Activated CD4-positive, alpha-beta T cell treated with anti-CD3 and anti-CD28 coated beads, Interleukin-2, amount 10 ng/mL, durations not matched to agents 24 days and 14 days (primary cell): ENCODE measurements around the gene PKP1. TPM values are rescaled to one million over a fixed set of nuclear protein-coding genes. Genes with fewer than 3 reads are reported as not detected.

ENCODE experiments used
- DNase-seq: peaks from one replicate; pipeline ENCODE4 v3.0.0; 2022
- H3K27ac Mint-ChIP-seq: one replicate; pipeline ENCODE4 v1.8.0; 2022; ENCODE audit warnings: mild to moderate bottlenecking, mixed read lengths
- H3K27me3 Mint-ChIP-seq: one replicate; pipeline ENCODE4 v1.8.0; 2022; ENCODE audit warnings: mixed read lengths
- H3K36me3 Mint-ChIP-seq: one replicate; pipeline ENCODE4 v1.8.0; 2022; ENCODE audit warnings: low read depth, mild to moderate bottlenecking, mixed read lengths
- H3K4me1 Mint-ChIP-seq: one replicate; pipeline ENCODE4 v1.8.0; 2021; ENCODE audit warnings: mixed read lengths
- H3K4me3 Mint-ChIP-seq: one replicate; pipeline ENCODE4 v1.8.0; 2022; ENCODE audit warnings: mild to moderate bottlenecking, moderate library complexity, mixed read lengths
- H3K9me3 Mint-ChIP-seq: one replicate; pipeline ENCODE4 v1.8.0; 2021; ENCODE audit warnings: mixed read lengths
- intact Hi-C: fragments of 100-400 bp; cut with micrococcal nuclease; formaldehyde crosslinking; loops from one replicate; pipeline ENCODE4 v1.15.1; 2023
- total RNA-seq: library from RNA; stranded (reverse); gene quantifications from 2 replicates; pipeline ENCODE4 v1.2.3, GENCODE V29; 2022

Gene PKP1
- total RNA-seq, 1 donor from 2014 or later, result not detected

DNA sequence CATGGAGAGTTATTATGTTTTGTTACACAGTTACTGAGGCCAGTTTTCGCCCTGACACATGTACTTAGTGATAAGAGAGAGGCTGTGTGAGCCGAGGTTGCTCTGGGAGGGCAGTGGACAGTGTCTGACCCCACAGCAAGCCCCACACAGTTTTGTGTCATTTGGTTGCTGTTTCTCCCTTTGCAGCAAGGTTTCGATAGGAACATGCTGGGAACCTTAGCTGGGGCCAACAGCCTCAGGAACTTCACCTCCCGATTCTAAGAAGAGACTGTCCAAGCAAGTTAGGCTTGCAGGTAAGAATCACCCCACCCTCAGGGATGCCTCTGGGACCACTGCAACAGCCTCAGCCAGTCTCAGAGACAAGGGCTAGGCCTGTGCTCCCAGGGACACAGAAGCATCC is 45.3 kb downstream of the PKP1 start:
- H3K27me3 Mint-ChIP-seq, result peaks cover 7% of the 10 kb centered on the region
- intact Hi-C loops, result no loop called here
- DNase-seq, result no peak

GRCh38 chr1:201329286-201329685 is 46.0 kb downstream of the PKP1 start:
- Mint-ChIP-seq H3K9me3 (no peaks in the 10 kb centered on the region), H3K4me3 (no peak overlapping the region), H3K4me1 (no peaks in the 10 kb centered on the region), H3K27me3 (peaks cover 7% of the 10 kb centered on the region), H3K27ac (no peak overlapping the region), H3K36me3 (no peaks in the 10 kb centered on the region)
- intact Hi-C loops, result no loop called here
- no peak for DNase-seq

More for the DNA sequence above, 45.3 kb downstream of the PKP1 start:
- Mint-ChIP-seq H3K27ac (no peak overlapping the region), H3K4me3 (no peak overlapping the region), H3K36me3 (no peaks in the 10 kb centered on the region), H3K9me3 (no peaks in the 10 kb centered on the region), H3K4me1 (no peaks in the 10 kb centered on the region)

GRCh38 chr1:201329801-201330200 is 46.5 kb downstream of the PKP1 start:
- intact Hi-C loops, result no loop called here
- no peaks in the 10 kb centered on the region for H3K4me1 Mint-ChIP-seq
- no peaks in the 10 kb centered on the region for H3K36me3 Mint-ChIP-seq
- peaks cover 8% of the 10 kb centered on the region for H3K27me3 Mint-ChIP-seq
- H3K27ac Mint-ChIP-seq, result no peak overlapping the region
- H3K9me3 Mint-ChIP-seq, result no peaks in the 10 kb centered on the region
- no peak for DNase-seq
- H3K4me3 Mint-ChIP-seq, result no peak overlapping the region

DNA sequence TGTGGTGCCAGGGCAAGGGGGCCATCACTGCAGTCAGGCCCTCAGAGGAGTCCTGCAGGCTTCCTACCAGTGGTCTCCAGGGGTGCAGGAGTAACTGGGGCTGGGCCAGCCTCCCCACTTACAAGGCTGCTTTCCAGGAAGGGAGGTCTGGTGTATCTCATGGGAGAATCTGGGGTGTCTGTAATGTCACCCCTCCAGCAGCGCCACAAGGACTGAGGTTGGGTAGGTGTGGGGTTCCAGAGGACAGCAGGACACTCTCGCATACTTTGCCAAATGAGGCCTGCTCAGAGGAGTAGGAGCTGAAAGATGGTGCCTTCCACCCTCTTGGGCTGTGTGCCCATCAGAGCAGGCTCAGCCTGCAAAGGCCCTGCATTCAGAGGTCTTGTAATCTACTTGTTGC is 47.2 kb downstream of the PKP1 start:
- no peak overlapping the region for H3K27ac Mint-ChIP-seq
- no peaks in the 10 kb centered on the region for H3K9me3 Mint-ChIP-seq
- no peak for DNase-seq
- no peaks in the 10 kb centered on the region for H3K4me1 Mint-ChIP-seq
- intact Hi-C loops, result no loop called here
- no peak overlapping the region for H3K4me3 Mint-ChIP-seq
- H3K27me3 Mint-ChIP-seq, result peaks cover 10% of the 10 kb centered on the region
- H3K36me3 Mint-ChIP-seq, result no peaks in the 10 kb centered on the region

- no peak for DNase-seq
- H3K27ac Mint-ChIP-seq, result no peak overlapping the region
- H3K9me3 Mint-ChIP-seq, result no peaks in the 10 kb centered on the region
- H3K27me3 Mint-ChIP-seq, result peaks cover 10% of the 10 kb centered on the region
- H3K4me1 Mint-ChIP-seq, result no peaks in the 10 kb centered on the region
- H3K36me3 Mint-ChIP-seq, result no peaks in the 10 kb centered on the region
- intact Hi-C loops, result no loop called here
- no peak overlapping the region for H3K4me3 Mint-ChIP-seq
Observed at GRCh38 chr1:201331166-201331565, 47.9 kb downstream of the PKP1 start.

DNA sequence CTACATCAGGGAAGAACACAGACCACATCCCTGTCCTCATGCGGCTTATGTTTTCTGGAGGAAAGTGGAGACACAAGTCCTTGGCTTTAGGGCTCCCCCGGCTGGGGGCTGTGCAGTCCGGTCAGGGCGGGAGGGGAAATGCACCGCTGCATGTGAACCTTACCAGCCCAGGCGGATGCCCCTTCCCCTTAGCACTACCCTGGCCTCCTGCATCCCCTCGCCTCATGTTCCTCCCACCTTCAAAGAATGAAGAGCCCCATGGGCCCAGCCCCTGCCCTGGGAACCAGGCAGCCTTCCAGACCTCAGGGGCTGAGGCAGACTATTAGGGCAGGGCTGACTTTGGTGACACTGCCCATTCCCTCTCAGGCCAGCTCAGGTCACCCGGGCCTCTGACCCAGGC is 48.7 kb downstream of the PKP1 start:
- Mint-ChIP-seq H3K36me3 (no peaks in the 10 kb centered on the region), H3K4me3 (no peak overlapping the region), H3K27ac (no peak overlapping the region), H3K27me3 (peaks cover 6% of the 10 kb centered on the region), H3K4me1 (no peaks in the 10 kb centered on the region), H3K9me3 (no peaks in the 10 kb centered on the region)
- no peak for DNase-seq
- intact Hi-C loops, result no loop called here

DNA sequence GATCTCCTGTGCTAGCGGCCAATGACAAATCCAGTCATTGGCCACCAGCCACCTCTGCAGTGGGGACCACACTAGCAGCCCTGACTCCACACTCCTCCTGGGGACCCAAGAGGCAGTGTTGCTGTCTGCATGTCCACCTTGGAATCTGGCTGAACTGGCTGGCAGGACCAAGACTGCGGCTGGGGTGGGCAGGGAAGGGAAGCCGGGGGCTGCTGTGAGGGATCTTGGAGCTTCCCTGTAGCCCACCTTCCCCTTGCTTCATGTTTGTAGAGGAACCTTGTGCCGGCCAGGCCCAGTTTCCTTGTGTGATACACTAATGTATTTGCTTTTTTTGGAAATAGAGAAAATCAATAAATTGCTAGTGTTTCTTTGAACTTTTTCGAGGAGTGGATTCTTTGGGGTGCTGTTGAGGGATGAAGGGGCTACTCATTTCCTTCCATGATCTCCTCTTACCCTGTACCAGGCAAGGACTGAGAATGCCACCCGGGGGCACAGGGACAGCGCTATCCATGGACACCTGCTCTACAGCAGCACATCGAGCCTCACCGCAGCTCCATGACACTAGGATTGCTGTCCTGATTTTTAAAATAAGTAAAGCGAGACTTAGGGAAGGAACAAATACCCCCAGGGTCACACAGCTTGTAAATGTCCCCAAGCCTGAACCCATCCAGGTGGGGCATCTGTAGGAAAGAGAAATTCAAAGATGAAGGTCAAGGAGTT is 49.5 kb downstream of the PKP1 start:
- intact Hi-C loops, result no loop called here
- no peaks in the 10 kb centered on the region for H3K36me3 Mint-ChIP-seq
- no peak overlapping the region for H3K27ac Mint-ChIP-seq

DNA sequence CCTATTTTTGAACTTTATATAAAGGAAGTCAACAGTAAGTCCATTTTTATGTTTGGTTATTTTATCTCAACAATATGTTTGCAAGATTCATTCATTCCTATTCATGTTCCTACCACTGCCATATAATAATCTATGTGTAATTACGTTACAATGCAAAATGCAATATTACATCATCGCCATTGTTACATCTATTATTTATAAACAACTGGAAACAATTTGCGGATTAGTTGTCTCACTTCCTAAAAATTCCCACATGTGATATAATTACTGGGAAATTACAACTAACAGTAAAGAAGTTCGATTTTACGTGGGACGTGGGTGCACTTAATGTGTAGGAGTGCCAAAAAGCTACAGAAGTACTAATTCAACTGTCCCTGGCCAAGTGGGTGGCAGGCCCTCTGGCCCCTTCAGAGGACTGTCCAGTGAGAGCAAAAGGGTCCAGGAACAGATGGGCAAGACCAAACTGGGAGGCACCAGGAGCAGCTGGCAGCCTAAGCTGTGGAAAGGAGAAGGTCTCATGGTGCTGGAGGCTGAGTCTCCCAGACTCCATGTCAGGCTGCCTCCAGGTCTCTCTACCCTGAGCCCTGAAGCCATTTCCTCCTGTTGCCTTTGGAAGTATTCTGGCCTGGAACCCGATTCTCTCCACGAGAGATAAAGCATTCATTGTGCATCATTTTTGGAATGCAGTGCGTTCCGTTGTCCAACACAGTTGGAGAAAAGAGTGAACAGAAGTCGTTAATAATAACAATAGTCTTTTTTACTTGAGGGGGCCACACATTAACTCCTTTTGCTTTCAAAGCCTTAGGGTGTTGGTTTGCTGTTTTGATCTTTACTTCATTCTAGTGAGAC is 51.2 kb downstream of the PKP1 start:
- H3K4me3 Mint-ChIP-seq, result no peak overlapping the region

More for the DNA sequence above, 49.5 kb downstream of the PKP1 start:
- Mint-ChIP-seq H3K9me3 (no peaks in the 10 kb centered on the region), H3K4me1 (no peaks in the 10 kb centered on the region), H3K27me3 (peaks cover 6% of the 10 kb centered on the region), H3K4me3 (no peak overlapping the region)
- no peak for DNase-seq

GRCh38 chr1:201335174-201335870 is 52.0 kb downstream of the PKP1 start:
- H3K4me3 Mint-ChIP-seq, result no peak overlapping the region
- intact Hi-C loops, result no loop called here
- no peak overlapping the region for H3K27ac Mint-ChIP-seq
- H3K4me1 Mint-ChIP-seq, result no peaks in the 10 kb centered on the region
- H3K36me3 Mint-ChIP-seq, result no peaks in the 10 kb centered on the region
- no peak for DNase-seq
- H3K27me3 Mint-ChIP-seq, result peaks cover 13% of the 10 kb centered on the region
- no peaks in the 10 kb centered on the region for H3K9me3 Mint-ChIP-seq

More for the DNA sequence above, 51.2 kb downstream of the PKP1 start:
- no peak for DNase-seq
- Mint-ChIP-seq H3K27ac (no peak overlapping the region), H3K9me3 (no peaks in the 10 kb centered on the region), H3K27me3 (peaks cover 9% of the 10 kb centered on the region), H3K4me1 (no peaks in the 10 kb centered on the region), H3K36me3 (no peaks in the 10 kb centered on the region)
- intact Hi-C loops, result no loop called here

GRCh38 chr1:201335901-201336300 is 52.6 kb downstream of the PKP1 start:
- no peak for DNase-seq
- intact Hi-C loops, result no loop called here
- Mint-ChIP-seq H3K27ac (no peak overlapping the region), H3K4me1 (no peaks in the 10 kb centered on the region), H3K4me3 (no peak overlapping the region), H3K9me3 (no peaks in the 10 kb centered on the region), H3K36me3 (no peaks in the 10 kb centered on the region), H3K27me3 (peaks cover 17% of the 10 kb centered on the region)

DNA sequence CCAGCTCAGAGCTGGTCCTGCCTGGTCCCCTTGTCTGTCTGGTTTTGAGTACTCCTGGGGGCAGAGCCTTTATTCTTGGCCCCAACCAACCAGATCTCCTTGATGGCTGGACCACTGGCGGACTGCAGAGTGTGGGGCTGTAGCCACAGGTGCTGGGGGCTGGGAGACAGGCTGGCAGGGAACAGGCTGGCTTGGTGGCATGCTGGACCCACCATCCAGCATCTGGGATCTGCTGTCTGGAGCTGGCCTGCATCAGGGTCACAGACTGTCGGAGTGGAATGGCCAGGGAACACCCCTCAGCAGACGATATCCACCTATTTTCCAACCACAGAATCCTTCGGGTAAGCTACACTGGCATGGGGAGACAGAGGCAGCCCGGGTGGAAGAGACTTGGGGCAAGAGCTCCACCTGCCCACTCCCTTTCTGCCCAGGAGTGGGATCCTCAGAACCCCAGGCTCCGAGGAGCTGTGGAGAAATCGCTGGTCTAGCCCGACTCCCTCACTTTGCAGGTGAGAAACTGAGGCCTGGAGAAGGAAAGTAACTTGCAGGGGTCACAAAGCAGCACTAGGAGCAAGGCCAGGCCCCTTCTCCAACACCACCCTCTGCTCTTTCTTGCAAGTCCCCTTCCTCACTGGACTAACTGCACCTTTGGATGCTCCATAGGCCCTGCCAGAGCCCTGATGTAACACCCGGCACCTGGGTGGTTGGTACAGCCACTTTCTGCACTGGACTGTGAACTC is 53.6 kb downstream of the PKP1 start:
- Mint-ChIP-seq H3K4me1 (no peaks in the 10 kb centered on the region), H3K9me3 (no peaks in the 10 kb centered on the region), H3K27ac (no peak overlapping the region), H3K4me3 (no peak overlapping the region), H3K27me3 (peaks cover 23% of the 10 kb centered on the region), H3K36me3 (no peaks in the 10 kb centered on the region)
- intact Hi-C loops, result no loop called here
- DNase-seq, result no peak

DNA sequence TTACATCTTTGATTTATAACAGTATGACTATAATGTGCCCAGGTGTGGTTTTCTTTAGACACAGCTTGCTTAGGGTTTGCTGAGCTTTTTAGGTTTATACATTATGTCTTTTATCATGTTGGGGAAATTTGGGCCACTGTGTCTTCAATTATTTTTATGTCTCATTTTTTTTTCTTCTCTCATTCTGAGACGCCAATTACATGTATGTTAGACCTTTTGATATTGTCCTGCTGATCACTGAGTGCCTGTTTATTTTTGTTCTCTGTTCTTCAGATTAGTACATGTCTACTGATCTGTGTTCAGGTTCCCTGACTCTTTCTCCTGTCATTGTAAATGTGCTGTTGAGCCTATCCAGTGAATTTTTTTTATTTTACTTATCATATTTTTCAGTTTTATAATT is 58.1 kb downstream of the PKP1 start:
- Mint-ChIP-seq H3K27ac (no peak overlapping the region), H3K4me3 (no peak overlapping the region), H3K9me3 (no peaks in the 10 kb centered on the region), H3K36me3 (no peaks in the 10 kb centered on the region), H3K4me1 (no peaks in the 10 kb centered on the region), H3K27me3 (peaks cover 23% of the 10 kb centered on the region)
- DNase-seq, result no peak
- intact Hi-C loops, result no loop called here

DNA sequence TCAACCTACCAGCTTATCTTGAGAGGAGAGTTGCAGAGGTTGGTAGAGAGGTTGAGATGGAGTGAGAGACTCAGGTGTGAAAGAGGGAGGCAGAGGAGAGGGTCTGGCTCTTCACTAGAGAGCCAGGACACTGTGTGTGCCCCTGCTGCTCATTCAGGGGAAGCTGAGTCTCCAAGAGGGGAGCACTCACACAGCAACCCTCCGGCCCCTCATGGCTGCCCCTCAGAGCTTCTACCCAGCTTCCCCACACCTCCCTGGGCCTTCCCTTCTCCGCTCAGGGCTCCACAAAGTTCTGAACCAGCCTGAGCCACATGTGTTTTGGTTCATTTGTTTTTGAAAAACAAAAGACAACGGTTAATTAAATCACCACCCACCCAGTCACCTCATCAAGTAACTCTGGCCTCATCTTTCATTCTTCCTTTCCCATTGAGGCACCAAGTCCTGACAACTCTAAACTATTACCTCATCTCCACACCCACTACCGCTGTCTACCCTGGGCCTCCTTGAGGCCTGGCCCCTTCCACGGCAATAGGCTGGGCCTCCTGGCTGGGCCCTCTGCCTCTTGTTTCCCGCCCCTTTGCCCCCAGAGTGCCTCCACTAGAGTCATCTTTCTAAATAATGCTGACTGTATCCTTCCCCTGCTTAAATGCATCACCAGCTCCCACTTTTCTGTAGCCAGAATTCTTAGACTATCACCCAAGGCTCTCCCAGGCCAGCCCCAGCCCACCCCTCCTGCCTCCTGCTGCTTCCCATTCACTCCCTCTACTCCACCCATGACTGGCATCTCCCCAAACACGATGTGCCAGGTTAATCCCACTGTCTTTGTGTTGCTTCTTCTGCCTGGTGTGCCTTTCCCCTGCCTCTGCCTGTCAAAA is 61.1 kb downstream of the PKP1 start:
- Mint-ChIP-seq H3K36me3 (no peaks in the 10 kb centered on the region), H3K4me3 (no peak overlapping the region), H3K27me3 (peaks cover 25% of the 10 kb centered on the region), H3K27ac (no peak overlapping the region), H3K9me3 (no peaks in the 10 kb centered on the region), H3K4me1 (no peaks in the 10 kb centered on the region)
- intact Hi-C loops, result loop anchor here (5.0 kb wide), 1 partner anchor 63 kb away; no protein-coding TSS in a partner anchor
- no peak for DNase-seq
